NCI-H1417 treated with DMSO at 0.1 percent for 48 hours (cell line): ENCODE results near the gene CST3.
"Not testable (repeated sequence)": the region's sequence is repeated elsewhere in the genome, so short reads cannot be mapped to it uniquely, and the experiment has no call there.

Experiments used
- DNase-seq: peaks from one replicate; lab custom pipeline; 2025; lab: John Stamatoyannopoulos, UW

CST3 gene

DNA sequence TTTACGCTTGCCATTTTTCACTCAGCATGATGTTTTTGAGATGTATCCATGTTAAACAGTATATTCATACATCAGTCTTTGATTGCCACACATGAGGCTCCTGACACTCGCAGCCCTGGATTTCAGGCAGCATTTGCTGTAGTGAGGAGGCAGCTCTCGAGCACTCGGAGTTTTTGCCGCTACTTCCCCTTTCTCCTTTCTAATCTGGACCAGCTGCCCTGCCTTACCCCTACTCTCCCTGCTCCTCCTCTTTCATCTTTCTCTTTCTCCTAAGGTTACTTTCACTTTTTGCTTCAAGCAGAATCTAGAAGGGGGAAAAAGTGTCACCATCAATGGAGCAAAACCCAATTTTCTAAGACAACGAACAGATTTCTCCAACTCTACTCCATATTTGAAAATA lies 5.9 kb upstream of the CST3 start:
- no peak for DNase-seq

DNA sequence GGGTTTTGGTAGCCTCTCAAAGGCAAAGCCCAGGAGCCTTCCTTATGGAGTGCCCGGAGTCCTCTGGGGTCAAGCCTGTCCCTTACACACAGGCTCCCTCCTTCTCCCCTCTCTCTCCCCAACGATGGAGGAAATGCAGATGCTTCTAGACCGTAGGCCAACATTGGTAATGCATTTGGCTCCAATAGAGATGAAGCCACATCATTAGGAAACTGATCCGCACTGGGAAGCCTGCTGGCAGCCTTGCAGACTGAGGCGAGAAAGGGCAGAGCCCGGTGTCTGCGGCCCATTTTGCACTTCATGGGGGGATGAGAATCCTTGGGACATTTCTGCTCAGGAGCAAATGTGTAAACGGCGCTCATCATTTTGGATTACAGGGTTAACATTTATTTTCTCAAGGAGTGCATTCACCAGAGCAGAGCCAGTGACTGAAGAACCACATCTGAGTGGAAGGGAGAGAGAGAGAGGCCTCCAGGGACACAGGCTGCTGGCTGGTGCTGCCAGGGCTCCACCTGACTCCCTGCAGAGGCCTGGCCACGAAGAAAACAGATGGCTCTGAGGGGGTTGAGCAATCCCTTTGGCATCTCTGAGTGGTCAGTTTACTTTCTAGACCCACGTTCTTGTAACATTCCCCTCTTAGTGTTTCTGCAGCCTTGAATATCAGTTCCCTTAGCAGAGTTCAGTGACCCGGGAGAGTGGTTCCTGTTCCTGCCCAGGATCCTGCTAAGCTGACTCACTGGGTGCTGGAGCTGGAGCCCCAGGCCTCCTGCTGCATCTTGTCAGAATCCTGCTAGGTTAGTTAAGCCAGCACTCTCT lies 4.4 kb upstream of the CST3 start:
- no peak for DNase-seq

DNA sequence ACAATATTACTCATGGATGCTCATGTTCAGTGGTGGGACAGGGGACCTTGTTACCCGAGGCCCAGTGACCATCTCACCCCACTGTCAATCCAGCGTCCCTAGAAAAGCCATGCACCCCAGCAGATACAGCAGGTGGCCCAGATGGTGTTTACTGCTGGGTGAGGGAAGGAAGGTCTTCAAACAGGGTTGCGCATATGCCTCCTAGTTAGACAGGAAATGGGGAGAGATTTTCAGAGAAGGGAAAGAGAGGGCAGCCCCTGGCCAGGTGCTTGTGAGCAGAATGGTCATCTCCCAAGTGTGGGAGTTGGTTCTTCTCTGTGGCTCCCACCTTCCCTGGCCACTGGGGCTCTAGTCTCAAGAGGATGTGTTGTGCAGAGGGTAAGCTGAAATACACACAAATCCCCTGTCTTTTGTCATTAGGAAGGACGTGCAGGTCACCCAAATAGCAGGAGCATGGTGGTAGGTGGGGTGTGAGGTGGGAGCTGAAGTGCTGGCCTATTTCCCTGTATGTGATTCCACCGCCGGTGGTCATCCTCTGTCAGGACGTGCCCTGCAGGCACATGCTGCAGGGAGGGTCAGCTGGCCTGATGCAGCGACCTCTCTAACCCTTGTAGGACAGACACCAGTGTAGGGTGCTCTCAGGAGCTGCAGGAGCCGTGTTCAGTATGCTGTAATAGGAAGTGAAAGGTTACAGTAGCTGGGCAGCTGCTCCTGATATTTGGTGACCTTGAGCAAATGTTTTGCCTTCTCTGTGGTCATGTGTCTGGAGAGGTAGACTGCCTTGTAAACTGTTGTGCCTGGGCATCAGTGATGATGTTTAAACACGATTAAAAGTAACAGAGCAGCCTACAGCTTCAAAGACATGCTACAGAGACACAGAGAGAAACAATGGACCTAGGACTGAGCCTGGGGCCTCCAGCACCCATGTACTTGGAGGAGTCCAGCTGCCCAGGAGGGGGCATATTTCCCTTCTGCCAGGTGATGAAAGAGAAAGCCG lies 3.2 kb upstream of the CST3 start:
- DNase-seq, result no peak

DNA sequence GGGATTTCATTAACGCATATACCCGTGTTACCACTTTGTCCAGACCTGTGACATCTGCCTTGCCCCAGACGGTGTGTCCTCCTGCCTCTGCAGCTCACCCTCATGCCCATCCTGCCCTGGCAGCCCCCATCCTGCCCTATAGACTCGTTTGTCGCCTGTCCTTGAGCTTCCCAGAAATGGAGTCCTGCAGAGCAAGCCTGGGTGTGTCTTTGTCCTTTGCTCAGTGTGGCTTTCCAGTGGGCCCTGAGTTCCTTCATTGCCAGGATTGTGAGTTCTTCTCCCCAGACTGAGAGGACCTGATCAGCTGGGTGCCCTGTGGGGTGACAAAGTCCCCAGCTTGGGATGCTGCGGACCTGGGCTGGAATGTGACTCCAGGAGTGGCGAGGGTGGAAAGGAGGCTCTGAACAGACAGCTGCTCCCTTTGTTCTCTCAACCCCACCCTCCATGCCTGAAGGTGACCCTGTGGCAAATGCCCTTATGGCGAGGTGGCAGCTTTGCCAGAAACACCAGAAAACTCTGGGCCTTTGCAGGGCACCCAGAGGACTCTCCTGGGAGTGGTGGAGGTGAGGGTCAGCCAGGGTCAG lies 2.4 kb upstream of the CST3 start:
- DNase-seq, result no peak

DNA sequence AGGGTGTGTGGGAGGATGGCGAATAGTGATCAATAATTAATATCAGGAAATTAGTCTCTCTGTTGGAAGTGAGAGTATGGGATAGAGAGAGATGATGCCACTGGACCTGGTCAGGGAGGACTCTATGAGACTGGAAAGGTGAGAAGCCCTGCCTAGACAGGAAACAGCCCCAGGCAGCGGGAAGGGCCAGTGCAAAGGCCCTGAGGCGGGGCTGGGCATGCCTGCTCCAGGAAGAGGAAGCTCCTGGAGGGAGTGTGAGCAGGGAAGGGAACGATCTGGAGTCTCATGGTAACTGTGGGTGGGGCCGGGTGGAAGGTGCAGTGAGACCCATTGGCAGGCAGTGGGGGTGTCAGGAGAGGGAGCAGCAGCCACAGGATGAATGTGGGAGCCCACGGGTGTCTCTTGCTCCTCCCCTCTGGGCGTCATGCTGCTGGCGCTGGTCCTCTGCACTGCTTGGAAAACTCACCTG lies 1.8 kb upstream of the CST3 start:
- no peak for DNase-seq

DNA sequence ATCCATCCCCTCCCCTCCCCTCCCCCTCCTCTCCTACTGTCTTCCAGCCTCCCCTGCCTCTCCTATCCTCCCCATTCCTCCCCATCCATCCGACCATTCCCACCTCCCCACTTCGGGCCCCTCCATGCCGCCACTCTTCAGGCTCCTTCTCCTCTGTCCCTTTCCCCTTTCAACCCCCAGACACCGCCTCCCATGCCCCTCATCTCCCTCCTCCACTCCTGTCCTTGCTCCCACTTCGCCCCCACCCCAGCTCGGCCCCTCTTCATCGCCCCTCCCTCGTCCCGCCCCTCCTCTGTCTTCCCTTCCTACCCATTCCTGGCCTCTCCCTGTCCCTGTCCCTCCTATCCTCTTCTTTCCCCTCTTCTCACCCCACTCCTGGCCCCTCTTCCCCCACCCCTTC lies 554 bp upstream of the CST3 start:
- DNase-seq, result no peak

DNA sequence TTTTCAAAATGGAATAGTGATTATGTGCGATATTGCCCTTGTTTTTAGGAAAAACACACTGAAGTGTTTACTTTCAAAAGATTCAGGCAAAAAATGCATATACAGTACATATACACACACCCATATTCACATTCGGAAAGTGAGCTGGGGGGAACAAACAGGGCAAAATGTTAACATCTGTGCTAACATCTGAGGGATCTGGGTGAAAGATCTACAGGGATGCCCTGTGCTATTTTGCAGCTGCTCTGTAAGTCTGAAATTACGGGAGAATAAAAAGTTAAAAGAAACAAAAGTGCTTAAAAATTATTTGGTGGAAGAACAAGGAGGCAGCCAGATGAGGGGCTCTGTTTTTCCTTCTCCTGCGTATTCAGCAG lies 860 bp downstream of the CST3 start:
- DNase-seq, result no peak

DNA sequence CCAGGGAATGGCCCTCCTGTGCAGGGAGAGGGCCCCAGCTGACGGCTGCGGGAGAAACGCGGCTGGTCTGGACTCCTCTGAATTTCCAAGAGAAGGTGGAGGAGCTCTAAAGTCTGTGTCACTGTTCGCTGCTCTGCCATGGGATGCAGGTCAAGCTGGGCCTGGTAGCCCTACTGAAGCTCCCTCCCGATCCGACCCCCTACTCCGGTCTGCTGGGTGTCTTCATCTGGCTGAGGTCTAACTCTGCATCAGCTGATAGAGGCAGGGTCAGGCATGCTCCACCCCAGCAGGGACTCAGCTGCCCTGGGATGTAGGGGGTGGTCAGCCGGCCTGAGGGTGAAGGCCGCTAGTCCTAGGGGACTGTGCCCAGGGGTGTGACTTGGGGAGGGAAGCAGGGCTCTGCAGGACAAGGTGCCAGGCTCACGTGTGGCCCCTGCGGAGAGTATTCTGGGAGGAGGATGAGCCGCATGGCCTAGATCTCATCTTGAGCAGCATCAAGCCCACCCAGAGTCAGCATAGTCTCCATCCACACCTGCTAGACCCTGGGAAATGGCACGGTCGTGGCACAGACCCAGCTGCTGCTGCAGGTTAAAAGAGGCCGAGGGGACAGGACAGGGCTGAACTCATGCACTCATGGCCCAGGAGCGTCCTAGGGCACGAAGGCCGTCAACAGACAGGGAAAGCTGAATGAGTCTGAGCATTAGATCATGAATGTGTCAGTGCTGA lies 1.4 kb downstream of the CST3 start:
- DNase-seq, result no peak

DNA sequence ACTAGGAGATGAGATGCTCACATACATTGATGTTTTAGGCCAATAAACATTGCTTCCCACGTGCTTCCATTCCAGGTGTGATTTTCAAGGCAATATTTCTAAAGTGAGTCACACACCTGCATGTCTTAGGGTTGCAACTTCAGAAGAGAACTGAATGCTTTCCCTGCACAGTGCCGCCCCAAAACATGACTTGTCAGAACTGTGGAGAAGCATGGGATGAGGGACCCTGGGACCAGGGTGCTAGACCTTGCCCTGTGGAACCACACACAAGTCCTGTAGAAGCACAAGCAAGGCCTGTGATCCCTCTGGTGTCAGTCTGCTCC lies 2.0 kb downstream of the CST3 start:
- DNase-seq, result not testable (repeated sequence)

DNA sequence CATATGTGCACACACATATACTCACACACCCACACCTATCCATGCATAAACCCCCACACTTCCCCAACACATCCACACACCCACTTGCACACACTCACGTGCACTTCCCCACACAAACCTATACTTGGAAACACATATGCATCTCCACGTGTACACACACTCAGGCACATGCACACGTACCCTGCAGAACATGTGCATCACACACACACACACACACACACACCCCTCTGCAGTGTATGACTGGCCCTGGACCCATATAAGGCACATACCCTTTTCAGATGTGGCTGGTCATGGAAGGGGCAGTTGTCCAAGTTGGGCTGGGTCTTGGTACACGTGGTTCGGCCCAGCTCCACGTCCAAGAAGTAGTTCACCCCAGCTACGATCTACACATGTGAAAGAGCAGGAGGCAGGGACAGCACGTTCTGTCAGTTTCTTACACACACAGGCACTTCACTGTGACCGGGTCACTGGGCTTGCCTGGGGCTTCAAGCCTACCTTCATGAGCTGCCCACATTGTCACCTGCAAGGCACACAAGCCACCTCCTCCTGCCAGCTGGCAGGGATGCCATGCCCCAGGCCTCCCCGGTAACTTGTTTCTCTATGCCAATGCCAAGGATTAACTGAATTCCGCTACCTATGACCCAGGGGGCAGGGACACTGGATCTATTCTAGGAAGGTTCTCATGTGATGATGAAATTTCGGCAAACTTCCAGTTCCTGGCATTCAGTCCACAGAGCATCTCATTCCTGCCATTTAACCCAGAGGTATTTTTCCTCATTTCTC lies 2.6 kb downstream of the CST3 start:
- DNase-seq, result no peak

DNA sequence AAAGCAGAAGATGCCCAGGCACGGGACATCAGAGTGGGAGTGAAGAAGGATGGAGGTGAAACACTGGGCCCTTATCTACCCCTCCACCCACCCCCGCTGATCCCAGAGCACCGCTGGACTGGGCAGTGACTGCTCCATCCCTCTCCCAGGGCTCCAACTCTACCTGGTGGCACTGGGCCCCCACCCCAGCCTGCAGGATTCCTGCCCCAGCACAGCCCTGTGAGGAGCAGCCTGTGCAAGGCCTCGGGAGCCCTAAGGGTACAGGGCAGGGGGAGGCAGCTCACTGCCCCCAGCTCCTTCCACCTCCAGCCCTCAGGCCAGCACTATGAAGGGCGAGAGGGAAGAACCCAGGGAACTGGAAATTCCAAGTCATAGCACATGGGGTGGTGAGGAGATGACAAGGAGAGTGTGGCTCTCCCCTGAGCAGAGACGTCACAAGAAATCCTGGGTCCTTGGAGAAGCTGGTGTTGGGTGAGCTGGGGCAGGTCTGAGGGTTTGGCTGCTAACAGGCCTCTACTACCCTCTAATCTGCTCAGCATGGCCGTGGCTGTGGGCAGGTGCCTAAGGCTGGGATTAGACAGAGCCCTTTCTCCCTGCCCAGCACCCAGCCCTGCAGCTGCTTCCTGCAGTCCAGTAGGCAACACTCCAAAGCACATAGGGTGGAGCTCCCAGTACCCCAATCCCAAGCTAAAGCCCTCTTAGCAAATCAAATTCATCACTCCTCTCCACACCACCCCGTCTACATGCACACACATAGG lies 3.5 kb downstream of the CST3 start:
- no peak for DNase-seq

DNA sequence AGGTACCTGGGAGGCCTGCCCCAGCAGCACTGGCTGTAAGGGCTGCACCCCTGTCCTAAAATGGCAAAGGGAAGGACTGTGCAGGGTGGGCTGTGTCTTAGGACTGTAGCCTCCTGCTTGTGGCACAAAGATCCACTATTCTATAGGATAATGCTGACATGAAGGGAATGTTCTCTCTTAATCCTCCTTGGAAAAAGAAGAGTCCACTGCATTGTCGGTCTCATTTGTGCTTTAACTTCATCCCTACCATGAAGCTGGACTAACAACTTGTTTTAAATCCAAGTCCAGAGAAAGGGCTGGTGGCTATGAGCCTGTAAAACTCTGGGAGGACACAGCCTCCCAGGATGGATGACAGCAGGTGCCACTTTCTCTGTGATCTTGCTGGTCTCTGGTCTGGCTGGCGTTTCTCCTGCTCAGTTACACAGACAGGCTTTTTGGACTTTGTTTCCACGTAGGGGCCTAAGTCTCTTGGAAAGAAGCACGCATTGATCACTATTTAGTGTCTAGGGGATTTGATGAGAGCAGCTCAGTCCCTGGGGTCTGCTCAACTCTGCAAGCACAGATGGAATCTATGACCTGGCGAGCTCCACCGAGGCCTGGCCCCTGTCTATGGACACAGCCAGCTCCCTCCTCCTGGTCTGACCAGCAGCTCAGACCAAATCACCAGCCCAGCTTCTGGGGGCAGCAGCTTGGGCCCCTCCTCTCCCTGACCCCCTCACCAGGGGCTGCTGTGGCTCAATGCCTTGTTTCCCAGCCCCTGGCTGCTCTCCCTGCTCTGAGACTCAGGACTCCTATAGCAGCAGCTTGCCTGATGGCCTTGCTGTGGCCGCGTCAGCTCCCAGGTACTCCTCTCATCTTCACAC lies 4.8 kb downstream of the CST3 start:
- no peak for DNase-seq

DNA sequence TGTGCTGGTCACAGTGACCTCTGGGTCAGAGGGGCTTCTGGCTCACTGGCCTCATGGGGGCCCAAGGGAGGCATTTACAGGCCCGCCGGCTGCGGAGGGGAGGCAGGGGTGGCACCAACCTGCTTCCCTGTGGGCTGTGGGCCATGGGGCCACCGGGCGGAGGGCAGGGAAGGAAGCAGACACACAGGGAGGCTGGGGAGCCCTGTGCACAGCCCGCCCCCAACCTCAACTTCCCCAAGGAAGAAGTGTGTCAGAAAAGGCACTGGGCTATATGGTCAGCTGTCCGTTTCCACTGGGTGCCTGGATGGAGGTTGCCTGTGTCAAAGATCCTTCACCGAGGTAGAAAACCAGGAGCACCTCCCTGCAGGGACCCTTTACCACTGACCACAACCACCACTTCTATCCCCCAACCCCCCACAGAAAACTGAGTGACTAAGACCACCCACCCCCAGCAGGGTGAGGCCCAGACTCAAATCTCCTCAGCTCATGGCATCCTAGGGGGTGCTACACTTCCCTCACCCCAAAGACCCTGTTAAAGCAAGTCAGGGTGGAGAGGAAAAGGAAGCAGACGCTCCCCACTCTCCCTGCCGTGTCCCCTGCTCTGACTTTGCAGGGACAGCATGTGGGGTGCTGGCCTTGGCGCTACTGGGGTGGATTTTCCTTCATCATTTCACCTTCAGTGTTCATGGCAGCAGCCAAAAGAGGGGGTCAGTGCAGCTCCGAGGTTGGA lies 5.6 kb downstream of the CST3 start:
- no peak for DNase-seq

DNA sequence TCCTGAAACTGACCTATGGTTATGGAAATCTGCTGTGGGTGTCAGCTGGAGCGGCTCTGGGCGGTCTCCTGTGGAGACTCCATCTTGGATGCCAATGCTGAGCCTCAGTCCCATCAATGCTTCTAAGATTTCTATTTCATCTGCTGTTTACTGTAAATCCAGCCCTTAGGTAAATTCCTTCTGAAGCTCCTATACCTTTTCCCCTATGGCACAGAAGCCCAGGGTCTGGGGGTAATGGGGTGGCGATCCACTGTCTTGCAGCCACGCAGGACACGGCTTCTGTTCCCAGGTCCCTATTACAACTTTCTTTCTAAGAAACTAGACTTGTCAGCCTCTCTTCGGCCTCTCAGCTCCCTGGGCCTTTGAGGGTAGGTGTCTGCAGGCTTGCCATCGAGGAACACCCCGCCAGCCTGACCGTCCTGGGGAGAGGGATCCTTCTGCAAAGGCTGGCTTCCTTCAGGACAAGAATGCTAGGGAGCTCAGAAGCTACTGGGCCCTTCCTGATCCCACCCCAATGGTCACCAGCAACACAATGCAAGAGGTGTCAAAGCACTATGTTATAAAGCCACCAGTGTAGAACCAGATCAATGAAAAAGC lies 6.4 kb downstream of the CST3 start:
- DNase-seq, result no peak

DNA sequence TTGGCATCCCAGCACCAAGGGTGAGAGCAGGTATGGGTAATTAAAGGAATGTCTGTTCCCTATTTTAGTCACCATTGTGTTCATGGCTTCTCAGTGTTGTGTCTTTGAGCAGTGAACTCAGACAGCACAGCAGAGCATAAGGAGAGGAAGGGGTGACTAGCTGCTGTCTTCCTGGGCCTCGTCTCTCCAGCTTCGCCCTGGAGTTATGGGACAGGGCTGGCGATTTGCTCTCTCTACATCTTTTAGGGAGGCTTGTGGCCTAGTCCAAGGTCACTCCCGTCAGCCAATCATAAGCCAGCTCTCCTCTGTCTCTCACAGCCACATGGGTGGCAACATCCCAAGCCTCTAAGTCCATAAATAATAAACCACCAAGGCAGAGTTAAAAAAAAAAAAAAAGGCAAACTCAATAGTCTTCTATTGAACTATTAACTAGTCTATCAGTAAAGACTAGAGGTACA lies 7.3 kb downstream of the CST3 start:
- no peak for DNase-seq

DNA sequence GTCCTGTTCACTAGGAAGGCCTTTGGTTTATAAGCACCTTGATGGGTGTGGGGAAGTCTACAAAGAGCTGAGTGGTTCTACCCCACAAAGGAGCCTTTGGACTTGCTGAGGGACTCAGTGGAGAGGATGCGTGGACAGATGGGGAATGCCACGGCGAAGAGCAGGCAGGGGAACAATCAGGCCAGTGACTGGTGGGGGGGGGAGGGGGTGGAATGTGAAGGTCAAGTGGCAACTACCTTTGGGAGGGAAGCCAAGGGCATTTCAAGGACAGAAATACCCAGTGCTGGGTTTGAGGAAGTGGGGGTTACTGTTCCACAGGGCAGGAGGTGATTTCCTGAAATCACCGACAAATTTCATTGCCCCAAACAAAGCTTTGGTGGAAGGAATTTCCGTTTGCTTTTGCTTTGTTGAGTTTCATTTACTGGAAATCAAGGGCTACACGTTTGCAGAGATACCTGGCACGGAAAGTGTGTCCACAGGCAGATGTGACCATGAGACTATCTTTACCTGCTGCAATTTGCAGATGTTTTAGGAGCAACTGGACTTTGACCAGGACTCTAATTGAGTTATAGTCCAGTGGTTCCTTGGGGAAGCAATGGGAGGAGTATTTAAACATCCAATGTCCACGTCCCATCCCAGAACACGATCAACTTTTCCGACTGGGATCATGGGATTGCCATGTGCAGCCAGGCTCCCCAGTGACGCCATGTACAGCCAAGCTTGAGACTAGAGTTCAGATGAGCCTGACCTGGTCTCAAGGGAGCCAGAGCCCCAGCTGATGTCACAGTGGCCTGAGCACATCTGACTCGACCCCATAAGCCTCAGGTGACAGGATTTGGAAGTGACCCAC lies 8.0 kb downstream of the CST3 start:
- DNase-seq, result no peak

DNA sequence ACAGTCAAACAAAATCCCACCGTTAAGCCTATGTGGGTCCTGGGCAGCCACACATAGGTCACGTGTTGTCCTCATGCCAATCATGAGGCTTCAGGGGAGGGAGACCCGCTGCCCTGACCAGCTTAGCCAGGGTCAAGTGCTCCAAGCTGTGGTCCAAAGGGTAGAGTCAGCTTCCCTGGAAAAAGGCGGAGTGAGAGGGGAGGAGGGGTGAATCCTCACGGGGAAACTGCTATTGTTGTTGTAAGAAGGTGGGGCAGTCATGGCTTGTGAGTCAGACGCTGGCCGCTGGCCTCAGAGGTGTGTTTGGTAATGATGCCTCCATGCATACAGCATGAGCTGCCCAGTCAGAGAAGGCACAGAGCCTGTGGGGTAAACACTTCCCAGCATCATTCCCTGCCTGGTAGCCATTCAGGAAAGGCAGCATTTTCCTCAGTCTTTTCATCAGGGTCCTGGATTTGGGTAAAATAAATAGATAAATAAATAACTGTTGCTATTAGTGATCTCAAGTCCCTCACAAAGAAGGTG lies 8.7 kb downstream of the CST3 start:
- no peak for DNase-seq
